Measurements from ENCODE around the gene CYFIP1.

Gene CYFIP1

GRCh38 chr15:22927761-22928160 is 52.4 kb downstream of the CYFIP1 start:
- no peak for TF ChIP-seq TAF1 (IDR thresholded peaks at IDR 0.05; ENCODE audit: borderline replicate concordance, insufficient read depth, low read length)
- TF ChIP-seq FOXP2 (optimal IDR thresholded peaks at IDR 0.05; ENCODE audit: borderline replicate concordance, extremely low read depth, extremely low read length, insufficient read depth): no peak
- TF ChIP-seq SIN3A (IDR thresholded peaks at IDR 0.05; ENCODE audit: borderline replicate concordance, insufficient read depth, low read length): no peak
- no peak for TF ChIP-seq POLR2AphosphoS5 (IDR thresholded peaks at IDR 0.05; ENCODE audit: low read depth, low read length)
- TF ChIP-seq, protein P1, sequence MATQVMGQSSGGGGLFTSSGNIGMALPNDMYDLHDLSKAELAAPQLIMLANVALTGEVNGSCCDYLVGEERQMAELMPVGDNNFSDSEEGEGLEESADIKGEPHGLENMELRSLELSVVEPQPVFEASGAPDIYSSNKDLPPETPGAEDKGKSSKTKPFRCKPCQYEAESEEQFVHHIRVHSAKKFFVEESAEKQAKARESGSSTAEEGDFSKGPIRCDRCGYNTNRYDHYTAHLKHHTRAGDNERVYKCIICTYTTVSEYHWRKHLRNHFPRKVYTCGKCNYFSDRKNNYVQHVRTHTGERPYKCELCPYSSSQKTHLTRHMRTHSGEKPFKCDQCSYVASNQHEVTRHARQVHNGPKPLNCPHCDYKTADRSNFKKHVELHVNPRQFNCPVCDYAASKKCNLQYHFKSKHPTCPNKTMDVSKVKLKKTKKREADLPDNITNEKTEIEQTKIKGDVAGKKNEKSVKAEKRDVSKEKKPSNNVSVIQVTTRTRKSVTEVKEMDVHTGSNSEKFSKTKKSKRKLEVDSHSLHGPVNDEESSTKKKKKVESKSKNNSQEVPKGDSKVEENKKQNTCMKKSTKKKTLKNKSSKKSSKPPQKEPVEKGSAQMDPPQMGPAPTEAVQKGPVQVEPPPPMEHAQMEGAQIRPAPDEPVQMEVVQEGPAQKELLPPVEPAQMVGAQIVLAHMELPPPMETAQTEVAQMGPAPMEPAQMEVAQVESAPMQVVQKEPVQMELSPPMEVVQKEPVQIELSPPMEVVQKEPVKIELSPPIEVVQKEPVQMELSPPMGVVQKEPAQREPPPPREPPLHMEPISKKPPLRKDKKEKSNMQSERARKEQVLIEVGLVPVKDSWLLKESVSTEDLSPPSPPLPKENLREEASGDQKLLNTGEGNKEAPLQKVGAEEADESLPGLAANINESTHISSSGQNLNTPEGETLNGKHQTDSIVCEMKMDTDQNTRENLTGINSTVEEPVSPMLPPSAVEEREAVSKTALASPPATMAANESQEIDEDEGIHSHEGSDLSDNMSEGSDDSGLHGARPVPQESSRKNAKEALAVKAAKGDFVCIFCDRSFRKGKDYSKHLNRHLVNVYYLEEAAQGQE (IDR thresholded peaks at IDR 0.05; ENCODE audit: insufficient read depth in 1 of 2, low read depth in 2 of 2, low read length in 2 of 2): no peak

- no peak for TF ChIP-seq TAF1 (IDR thresholded peaks at IDR 0.05; ENCODE audit: borderline replicate concordance, insufficient read depth, low read length)
- no peak for TF ChIP-seq POLR2AphosphoS5 (IDR thresholded peaks at IDR 0.05; ENCODE audit: low read depth, low read length)
- TF ChIP-seq SIN3A (IDR thresholded peaks at IDR 0.05; ENCODE audit: borderline replicate concordance, insufficient read depth, low read length): no peak
- TF ChIP-seq, protein P1 (IDR thresholded peaks at IDR 0.05; ENCODE audit: insufficient read depth in 1 of 2, low read depth in 2 of 2, low read length in 2 of 2): no peak
- no peak for TF ChIP-seq FOXP2 (optimal IDR thresholded peaks at IDR 0.05; ENCODE audit: borderline replicate concordance, extremely low read depth, extremely low read length, insufficient read depth)
Observed at GRCh38 chr15:22925875-22926274, 54.3 kb downstream of the CYFIP1 start.

DNA sequence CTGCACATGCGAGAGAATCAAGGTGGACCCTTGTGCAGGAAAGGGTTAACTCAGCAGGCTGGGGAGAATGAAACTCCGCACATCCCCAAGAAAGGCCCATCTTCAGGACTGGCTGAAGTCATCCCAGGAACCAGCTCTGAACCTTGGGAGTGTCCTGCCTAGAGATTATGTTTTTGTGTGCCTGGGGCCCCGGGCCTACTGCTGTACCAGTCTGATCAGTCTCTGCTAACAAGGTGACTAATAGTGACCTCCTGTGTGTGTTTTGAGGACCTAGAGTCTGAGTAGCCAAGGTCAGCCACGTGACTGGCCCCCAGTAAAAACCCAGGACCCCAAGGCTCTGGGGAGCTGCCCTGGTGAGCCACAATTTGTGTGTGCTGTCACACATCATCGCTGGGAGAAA is 58.2 kb downstream of the CYFIP1 start:
- TF ChIP-seq POLR2AphosphoS5 (IDR thresholded peaks at IDR 0.05; ENCODE audit: low read depth, low read length) (no peak), SIN3A (IDR thresholded peaks at IDR 0.05; ENCODE audit: borderline replicate concordance, insufficient read depth, low read length) (no peak), TAF1 (IDR thresholded peaks at IDR 0.05; ENCODE audit: borderline replicate concordance, insufficient read depth, low read length) (no peak)
- TF ChIP-seq, protein P1 (IDR thresholded peaks at IDR 0.05; ENCODE audit: insufficient read depth in 1 of 2, low read depth in 2 of 2, low read length in 2 of 2): no peak

DNA sequence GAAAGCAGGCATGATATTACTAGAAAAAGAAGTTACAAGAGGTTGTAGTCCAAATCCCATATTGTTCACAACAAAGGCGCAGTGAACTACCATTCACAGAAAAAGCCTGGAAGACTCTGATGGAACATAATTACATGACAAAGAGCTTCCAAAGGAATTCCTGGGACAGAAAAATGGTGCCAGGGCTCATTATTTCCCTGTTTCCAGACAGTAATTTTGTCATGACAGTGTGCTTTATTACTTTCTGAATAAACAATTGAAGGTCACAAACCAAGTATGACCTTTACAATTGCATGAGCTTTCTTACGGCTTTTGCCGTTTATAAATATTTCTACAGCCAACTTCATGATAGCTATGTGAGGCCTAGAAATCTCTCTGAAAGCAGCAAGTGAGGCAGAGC is 61.0 kb downstream of the CYFIP1 start:
- TF ChIP-seq TAF1 (IDR thresholded peaks at IDR 0.05; ENCODE audit: borderline replicate concordance, insufficient read depth, low read length): no peak

DNA sequence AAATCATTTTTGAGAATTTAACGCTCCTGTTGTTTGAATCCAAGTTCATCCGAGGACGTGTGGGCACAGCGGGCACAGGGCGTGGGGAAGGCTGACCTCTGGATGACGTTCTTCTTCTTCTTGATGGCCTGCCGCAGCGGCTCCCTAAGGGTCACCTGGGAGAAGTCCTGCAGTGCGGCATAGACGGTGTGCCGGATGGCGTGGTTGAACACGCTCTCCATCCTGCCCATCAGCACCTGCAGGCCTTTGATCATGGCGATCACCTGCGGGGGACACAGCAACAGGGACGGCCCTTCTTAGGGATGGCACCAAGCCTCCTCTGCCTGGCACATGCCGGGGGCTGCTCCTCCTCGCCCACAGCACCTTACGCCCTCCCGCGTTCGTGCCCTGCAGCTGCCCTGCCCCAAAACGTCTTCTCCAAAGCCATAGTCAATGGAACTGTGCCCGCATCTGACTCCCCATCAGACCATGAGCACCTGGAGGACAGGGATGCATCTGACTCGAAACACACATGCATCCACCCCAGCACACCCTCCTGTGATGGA is 61.5 kb downstream of the CYFIP1 start:
- TF ChIP-seq POLR2AphosphoS5 (IDR thresholded peaks at IDR 0.05; ENCODE audit: low read depth, low read length) (no peak), SIN3A (IDR thresholded peaks at IDR 0.05; ENCODE audit: borderline replicate concordance, insufficient read depth, low read length) (no peak), FOXP2 (optimal IDR thresholded peaks at IDR 0.05; ENCODE audit: borderline replicate concordance, extremely low read depth, extremely low read length, insufficient read depth) (no peak), TAF1 (IDR thresholded peaks at IDR 0.05; ENCODE audit: borderline replicate concordance, insufficient read depth, low read length) (no peak)
- TF ChIP-seq, protein P1 (IDR thresholded peaks at IDR 0.05; ENCODE audit: insufficient read depth in 1 of 2, low read depth in 2 of 2, low read length in 2 of 2): no peak
